Measurements from ENCODE around the gene HS6ST1. TPM values are rescaled to one million over a fixed set of nuclear protein-coding genes. Genes with fewer than 3 reads are reported as not detected.

HS6ST1 gene
- polyA plus RNA-seq, 1 donor (not counting 4 experiments of a cell fraction or from before 2014, with no cell fraction given): 6.3 TPM

- H3K9me3 ChIP-seq (ENCODE audit: control insufficient read depth, low read depth, low read length): no peaks in the 10 kb centered on the region
- H3K4me2 ChIP-seq (ENCODE audit: control insufficient read depth, extremely low read depth, insufficient read depth, low read depth, low read length): peak overlapping the region; percentile 79
- H4K20me1 ChIP-seq (ENCODE audit: control insufficient read depth, extremely low read depth, insufficient read depth, low read length): no peaks in the 10 kb centered on the region
- H2AFZ ChIP-seq (ENCODE audit: control insufficient read depth, low read length): no peak overlapping the region
- H3K9ac ChIP-seq (ENCODE audit: control insufficient read depth, extremely low read depth, insufficient read depth, low read length): no peak overlapping the region
- H3K36me3 ChIP-seq (ENCODE audit: control insufficient read depth in 2 of 2, extremely low read depth in 1 of 2, insufficient read depth in 2 of 2, low read length in 2 of 2): no peaks in the 10 kb centered on the region
- dilution Hi-C loops (cut with MboI; ENCODE audit: extremely low pct_ligation_motif_present, low sequenced_read_pairs): no loop called here
- DNase-seq (ENCODE audit: low read depth, low spot score): no peak
- H3K4me1 ChIP-seq (ENCODE audit: control insufficient read depth, extremely low read depth, insufficient read depth, low read length): no peaks in the 10 kb centered on the region
- no peaks in the 10 kb centered on the region for H3K79me2 ChIP-seq (ENCODE audit: control insufficient read depth, insufficient read depth, low read length)
- no peaks in the 10 kb centered on the region for H3K9me1 ChIP-seq (ENCODE audit: control insufficient read depth, extremely low read depth, insufficient read depth, low read length)
- H3K4me3 ChIP-seq (ENCODE audit: control insufficient read depth in 2 of 3, extremely low read depth in 1 of 3, insufficient read depth in 2 of 3, low read depth in 1 of 3, low read length in 3 of 3): no peak overlapping the region
- H3K27me3 ChIP-seq (ENCODE audit: control insufficient read depth, extremely low read depth, insufficient read depth, low read length): no peaks in the 10 kb centered on the region
- TF ChIP-seq EZH2 (IDR thresholded peaks at IDR 0.05; ENCODE audit: low read length) (no peak), CTCF (optimal IDR thresholded peaks at IDR 0.05 in 1 of 3, IDR thresholded peaks at IDR 0.05 in 1 of 3, conservative IDR thresholded peaks at IDR 0.05 in 1 of 3; ENCODE audit: extremely low read depth in 1 of 3, insufficient read depth in 2 of 3, low read length in 3 of 3) (no peak)
- no peak overlapping the region for H3K27ac ChIP-seq (ENCODE audit: control insufficient read depth, insufficient read depth, low read length)
- FAIRE-seq: no peak
Measured at GRCh38 chr2:128322715-128323554, 4.3 kb upstream of the HS6ST1 start.

- Histone ChIP-seq H3K4me1 (ENCODE audit: control insufficient read depth, extremely low read depth, insufficient read depth, low read length) (peaks cover 4% of the 10 kb centered on the region), H3K9me3 (ENCODE audit: control insufficient read depth, low read depth, low read length) (no peaks in the 10 kb centered on the region), H3K9me1 (ENCODE audit: control insufficient read depth, extremely low read depth, insufficient read depth, low read length) (no peaks in the 10 kb centered on the region), H3K36me3 (ENCODE audit: control insufficient read depth in 2 of 2, extremely low read depth in 1 of 2, insufficient read depth in 2 of 2, low read length in 2 of 2) (no peaks in the 10 kb centered on the region), H3K27me3 (ENCODE audit: control insufficient read depth, extremely low read depth, insufficient read depth, low read length) (no peaks in the 10 kb centered on the region), H4K20me1 (ENCODE audit: control insufficient read depth, extremely low read depth, insufficient read depth, low read length) (peaks cover 3% of the 10 kb centered on the region), H3K27ac (ENCODE audit: control insufficient read depth, insufficient read depth, low read length) (peak overlapping the region; percentile 62), H2AFZ (ENCODE audit: control insufficient read depth, low read length) (peak overlapping the region; percentile 74), H3K79me2 (ENCODE audit: control insufficient read depth, insufficient read depth, low read length) (peaks cover 8% of the 10 kb centered on the region), H3K4me2 (ENCODE audit: control insufficient read depth, extremely low read depth, insufficient read depth, low read depth, low read length) (peak overlapping the region; percentile 79), H3K9ac (ENCODE audit: control insufficient read depth, extremely low read depth, insufficient read depth, low read length) (peak overlapping the region; percentile 78), H3K4me3 (ENCODE audit: control insufficient read depth in 2 of 3, extremely low read depth in 1 of 3, insufficient read depth in 2 of 3, low read depth in 1 of 3, low read length in 3 of 3) (peak overlapping the region; percentile 43 to 63 (median 62))
- DNase-seq (ENCODE audit: low read depth, low spot score) (no peak), FAIRE-seq (no peak)
- dilution Hi-C loops (cut with MboI; ENCODE audit: extremely low pct_ligation_motif_present, low sequenced_read_pairs): no loop called here
- TF ChIP-seq CTCF (optimal IDR thresholded peaks at IDR 0.05 in 1 of 3, IDR thresholded peaks at IDR 0.05 in 1 of 3, conservative IDR thresholded peaks at IDR 0.05 in 1 of 3; ENCODE audit: extremely low read depth in 1 of 3, insufficient read depth in 2 of 3, low read length in 3 of 3) (peak; percentile 70 to 83 (median 74)), EZH2 (IDR thresholded peaks at IDR 0.05; ENCODE audit: low read length) (no peak)
Measured at GRCh38 chr2:128321784-128322714, 3.4 kb upstream of the HS6ST1 start.
